HG03196 (cell line): Measurements from ENCODE around the gene ZNF521.

Experiments
- ATAC-seq: cut with Tn5 transposase; IDR thresholded peaks from one replicate; pipeline ENCODE4 v1.9.1; 2021; ENCODE audit not compliant: unreplicated experiment

The ZNF521 gene

DNA sequence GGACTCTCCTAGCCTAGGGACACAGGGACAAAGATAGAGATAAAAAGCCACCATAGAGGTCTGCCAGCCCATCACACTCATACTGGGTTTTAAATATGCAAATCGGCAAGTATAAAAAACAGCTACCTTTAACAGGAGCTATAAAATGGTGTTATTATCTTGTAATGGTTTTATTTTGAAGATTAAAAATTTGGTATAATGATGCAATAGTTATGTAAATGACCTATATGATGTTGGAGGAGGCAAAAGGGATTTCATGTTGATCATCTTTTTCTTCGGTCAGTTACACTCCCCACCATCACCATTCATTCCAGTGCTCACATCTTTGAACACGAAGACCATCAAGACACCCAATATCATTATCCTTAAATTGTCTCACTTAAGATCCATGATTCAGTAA is 11.2 kb downstream of the ZNF521 start:
- ATAC-seq: no peak

DNA sequence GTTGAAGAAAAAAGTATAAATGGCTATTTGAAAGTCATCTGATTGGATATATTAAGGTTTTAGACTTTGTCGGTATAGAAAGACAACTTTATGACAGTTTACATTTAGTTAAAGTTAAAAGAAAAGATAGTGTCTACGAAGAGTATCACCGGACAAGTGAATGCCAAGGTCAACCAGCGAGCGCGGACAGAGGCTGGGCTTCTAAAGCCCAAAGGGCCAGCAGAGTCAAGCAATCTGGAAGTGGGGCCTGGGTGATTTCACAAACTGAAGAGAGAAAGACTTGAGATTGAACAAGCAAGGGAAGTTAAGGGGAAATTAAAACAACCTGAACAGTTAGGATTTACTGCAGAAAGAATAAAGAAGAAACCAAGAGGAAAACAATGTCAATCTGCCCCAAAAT is 16.3 kb downstream of the ZNF521 start:
- ATAC-seq: no peak

DNA sequence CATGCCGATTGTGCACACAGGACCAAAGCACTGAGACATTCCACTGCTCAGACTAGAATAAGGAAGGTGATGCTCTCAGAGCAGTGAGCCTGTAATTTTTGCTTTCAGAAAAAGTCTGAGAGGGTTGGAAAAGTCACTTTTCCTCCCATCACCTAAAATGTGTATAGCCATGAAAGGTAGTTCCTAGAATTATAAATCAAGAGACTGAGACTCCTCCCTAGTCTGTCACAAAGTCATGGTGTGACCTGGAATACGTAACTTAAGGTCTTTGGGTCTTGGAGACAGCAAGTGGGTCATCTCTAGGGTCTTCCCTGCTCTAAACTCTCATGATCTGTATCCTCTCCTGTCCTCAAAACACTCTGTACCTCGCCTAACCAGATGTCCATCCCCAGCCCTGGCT is 16.9 kb downstream of the ZNF521 start:
- ATAC-seq: no peak

DNA sequence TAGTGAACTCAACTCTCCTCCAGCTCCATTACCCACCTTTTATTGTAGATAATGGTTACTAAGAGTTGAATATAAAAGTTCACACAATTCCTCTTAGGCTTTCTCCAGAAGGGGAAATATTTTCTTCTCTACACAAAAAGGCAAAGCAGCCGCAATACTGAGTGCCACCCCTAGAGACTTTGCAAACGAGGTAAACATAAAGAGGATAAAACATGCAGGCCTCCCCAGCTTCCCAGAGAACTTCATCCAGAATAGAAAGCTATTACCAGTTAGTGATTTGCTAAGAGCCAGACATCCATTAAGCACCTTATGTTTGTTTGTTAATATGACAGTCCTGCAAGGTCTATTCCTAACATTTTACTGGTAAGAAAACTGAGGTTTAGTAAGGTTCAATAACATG is 17.4 kb downstream of the ZNF521 start:
- no peak for ATAC-seq

DNA sequence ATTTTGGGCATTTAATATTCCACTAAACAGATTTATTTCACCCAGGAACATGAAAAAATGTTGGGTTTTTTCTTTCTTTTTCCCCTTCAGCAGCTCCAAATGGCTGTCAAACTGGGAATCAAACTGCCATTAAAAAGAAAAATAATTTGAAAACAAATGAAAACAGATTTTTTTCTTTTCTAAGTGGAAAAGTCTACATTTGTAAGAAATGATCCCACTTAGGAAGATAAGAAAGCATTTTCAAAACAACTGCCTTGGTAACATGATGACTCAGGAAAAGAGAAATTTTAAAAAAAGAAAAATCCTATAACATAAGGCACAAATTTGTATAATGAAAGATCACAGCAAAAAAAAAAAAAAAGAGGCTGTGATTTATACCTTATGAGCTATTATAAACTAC is 20.0 kb downstream of the ZNF521 start:
- no peak for ATAC-seq

DNA sequence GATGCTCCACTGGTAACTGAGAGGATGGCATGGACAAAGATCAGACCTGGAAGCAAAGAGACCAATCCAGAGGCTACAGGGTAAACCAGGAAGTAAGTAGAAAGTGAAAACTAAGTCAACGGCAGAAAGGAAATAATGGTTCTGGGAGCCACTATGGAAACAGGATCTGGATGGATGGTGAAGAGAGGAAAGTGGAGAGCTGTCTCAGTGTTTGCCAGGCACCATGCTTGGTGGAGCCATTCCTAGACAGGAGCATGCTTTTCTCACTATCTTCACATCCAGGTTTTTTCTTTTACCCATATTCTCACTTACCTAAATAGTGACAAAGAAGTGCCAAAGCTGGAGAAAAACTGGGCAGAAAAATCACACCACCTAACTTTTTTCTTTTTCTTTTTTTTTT is 22.2 kb downstream of the ZNF521 start:
- no peak for ATAC-seq

DNA sequence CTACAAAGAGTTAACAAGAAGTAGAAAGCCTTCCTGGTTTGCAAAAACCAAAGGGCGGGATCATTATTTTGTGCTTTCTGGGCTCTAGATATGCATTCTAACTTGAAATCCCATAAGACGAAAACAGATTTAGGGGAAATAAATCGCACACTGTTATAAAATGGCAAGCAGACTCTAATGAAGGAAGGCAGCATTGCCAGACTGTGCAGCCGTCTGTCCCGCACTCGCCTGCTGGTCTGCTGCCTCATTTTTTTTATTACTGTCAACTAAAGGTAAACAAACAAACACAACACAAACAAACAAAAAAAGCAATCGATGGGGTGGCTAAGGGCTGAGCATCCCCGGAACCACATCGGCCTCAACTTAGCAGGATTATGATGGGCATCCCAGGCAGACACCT is 24.4 kb downstream of the ZNF521 start:
- ATAC-seq: no peak

DNA sequence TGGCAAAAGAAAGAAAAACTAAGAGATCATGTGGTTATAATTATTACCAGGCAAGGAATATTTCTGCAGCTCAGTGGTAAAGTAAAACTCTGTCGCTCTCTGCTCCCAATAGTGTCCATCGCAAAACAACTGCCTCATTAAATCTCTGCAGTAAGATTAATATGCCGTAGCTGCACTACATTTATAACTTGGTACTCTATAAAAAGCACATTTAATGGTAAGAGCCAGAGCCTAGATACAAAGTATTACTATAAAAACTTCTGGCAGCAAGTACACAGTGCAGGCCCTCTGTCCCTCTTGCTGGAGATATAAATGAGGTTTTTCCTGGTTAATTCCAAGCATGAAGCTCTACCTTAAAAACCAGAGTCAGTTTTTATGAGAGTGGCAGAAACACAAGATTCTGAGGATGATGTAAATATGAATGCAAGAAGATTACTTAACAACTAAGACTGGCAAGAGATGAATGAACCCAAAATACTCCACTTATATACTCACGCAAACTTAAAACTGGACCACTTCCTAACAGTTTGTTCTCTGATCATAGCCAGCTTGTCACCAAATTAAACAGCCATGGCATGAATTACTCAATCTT is 25.5 kb downstream of the ZNF521 start:
- ATAC-seq: no peak

DNA sequence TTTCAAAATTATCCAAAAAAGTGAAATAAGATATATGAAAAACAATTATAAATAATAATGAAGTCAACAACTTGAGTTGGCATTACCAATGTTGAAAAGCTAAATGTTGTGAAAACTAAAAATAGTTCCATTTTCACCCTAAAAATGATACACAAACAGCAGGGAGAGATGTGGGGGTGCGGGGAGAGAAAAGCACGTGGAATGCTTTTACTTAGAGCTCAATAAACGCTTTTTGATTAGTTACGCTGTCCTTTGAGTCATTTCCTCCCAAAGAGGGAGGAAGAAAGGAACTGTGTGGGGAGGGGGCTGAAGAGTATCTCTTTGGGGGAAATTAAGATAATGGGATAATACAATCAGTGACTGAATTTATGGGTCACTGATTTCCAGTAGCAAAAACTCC is 29.2 kb downstream of the ZNF521 start:
- ATAC-seq: no peak

DNA sequence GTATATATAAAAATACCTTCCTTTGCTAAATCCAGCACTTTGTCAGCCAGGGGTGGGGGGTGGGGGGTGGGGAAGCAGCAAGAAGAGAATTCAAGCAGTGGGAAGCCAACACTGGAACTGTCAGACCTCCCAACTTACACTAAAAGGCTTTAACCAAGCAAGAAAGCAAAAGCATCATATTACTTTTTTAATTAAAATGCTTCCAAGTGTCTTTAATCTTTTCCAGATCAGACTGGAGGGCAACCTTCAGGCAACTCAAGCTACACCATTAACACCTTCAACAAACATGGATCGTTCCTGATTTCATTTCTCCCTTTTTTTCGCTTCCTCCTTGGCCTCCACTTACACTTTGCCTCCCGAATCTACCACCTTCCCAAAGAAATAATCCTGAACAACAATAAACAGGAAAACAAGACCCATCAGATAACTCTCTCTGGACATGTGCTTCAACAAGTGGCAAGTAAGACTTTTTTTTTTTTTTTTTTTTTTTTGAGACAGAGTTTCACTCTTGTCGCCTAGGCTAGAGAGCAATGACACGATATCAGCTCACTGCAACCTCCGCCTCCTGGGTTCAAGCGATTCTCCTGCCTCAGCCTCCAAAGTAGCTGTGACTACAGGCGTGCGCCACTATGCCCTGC is 35.5 kb downstream of the ZNF521 start:
- no peak for ATAC-seq

DNA sequence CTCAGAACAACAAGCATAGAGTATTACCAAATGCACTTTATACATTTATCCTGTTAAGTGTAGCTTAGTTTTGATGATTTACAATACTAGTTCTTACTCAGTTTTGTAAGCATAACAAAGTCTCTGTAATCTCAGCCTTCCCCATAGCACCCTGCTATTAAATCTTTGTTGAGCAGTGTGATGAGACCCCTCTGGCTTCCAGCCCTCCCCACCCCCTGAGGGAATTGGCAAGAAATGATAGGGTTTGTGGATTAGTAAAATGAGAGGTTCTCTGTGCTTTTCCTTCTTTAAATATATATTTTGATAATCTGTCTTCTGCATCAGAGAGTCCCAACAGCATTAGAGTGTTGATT is 37.2 kb downstream of the ZNF521 start:
- ATAC-seq: no peak

DNA sequence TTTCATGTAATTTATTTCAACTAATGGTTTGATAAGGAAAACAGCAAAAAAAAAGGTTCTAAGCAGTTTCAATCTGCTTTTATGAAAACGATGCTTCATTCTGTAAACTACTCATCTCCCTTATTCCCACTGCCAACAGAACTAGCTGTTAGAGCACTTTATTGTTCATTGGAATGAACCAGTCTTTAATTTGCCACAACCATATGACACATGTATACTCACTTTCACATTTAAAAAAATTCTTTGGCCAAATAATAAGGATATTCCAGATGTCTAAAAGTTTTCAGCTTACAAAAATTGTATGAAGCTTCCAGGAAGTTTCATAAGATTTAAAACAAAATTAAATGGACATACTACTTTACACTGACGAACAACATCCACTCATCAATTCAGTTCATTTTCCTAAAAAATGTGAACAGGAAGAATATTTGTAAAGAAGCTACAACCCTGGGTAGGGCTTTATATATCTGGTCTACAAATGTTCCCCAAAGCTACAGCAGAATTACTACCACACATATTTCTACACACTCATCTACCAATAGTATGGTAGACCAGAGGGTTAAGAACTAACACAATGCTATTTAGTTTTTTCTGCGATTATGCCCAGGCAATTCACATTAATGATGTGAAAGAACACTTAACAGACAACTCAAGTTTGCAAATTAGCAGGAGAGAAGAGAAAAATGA is 37.7 kb downstream of the ZNF521 start:
- no peak for ATAC-seq

DNA sequence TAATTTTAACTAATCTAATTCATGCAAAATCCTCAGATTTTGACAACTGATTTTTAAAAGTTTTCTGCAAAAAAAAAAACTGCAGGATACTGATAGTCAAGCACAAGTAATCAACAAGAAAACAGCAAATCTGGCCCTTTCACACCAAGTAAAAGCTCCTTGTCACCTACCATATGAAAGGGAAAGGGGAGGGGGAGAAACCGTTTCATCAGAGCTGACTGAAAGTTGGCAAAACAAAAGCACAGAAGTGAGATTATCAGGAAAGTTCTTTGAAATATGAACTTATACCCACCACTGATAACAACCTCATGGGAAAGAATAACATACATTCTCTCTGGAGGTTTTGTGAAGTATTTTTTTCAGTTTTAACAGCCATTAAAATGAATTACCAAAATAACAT is 38.7 kb downstream of the ZNF521 start:
- no peak for ATAC-seq

DNA sequence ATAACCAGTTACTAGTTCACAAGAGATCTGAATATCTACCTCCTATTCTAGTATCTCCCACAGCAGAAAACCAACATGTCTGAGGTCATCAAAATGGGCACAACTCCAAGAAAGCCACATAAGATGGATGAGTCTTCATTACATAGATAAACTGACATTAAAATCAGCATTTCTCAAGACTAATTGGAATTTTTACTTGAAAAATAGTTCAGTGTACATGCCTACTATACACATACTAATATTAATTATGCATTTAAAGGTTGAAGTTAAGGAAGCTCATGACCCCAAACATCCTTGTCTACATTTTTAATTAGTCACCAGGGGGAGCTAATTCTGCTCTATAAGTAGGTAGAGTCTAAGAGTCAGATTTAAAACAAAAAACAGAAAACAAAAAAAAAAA is 41.9 kb downstream of the ZNF521 start:
- ATAC-seq: no peak

DNA sequence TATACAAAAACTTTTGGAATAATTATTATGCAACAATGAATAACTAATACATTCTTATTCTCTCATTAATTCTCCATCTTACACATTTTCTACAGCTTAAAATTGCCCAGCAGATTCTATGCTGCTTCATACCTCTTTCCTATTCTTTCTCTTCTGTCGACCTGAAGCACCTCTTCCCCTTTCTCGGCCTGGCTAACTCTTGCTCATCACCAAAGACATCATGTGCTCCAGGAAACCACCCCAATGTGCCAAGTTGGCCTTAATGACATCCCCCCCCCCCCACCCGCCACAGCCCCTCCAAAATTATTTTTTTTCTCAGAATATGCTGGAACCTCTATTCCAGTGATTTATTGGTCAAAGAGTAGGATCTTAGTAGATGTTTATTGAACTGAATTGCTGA is 43.6 kb downstream of the ZNF521 start:
- ATAC-seq: no peak

DNA sequence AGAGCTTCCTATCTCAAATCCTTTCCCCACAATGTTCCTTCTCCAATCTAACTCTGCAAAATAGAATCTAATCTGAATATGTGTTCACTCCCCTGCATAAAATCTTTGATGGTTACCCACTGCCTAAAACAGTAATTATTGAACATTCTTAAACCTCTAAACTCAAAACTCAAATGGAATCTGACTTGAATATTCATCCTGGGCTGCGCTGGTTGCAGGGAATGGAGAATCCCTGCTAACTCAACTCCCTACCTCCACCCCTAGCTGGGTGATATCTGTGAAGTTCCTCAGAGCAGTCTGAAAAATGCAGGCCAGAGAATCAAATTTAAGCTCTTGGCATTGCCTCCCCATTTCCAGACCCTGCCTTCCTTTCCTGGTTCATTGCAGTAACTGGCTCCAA is 44.8 kb downstream of the ZNF521 start:
- ATAC-seq: no peak

DNA sequence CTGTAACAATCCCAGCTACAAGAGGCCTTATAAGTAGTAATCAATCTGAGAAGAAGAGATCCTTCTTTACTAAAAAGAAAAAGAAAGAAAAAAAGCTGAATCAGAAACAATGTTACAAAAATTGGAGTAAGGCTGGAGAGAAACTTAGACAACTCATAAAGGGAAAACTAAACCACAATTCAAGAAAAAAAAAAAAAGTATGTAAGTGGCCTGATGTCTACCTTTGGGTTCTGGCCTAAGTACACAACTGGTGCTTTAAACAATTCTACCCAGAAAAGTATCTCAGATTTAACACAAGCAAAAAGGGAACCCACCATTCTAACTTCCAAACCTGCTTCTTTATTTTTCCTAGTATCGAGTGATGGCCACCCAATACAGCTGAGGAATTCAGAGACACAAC is 45.3 kb downstream of the ZNF521 start:
- ATAC-seq: no peak

DNA sequence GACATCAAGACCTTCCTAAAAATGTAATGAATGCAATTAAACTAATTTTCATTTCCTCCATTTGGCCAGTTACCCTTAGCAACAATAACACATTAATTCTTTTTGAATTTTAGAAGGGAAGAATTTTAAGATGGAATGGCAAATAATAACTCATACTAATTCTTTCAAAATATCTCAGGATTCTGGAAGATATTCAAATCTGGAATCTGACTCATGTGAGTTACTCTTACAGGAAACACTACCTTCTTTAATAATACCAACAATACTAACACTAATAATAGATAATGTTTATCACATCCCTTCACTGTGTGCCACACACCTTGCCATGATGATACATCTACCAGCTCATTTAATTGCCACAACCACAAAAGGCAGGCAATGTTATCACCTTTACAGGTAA is 46.4 kb downstream of the ZNF521 start:
- ATAC-seq: no peak

DNA sequence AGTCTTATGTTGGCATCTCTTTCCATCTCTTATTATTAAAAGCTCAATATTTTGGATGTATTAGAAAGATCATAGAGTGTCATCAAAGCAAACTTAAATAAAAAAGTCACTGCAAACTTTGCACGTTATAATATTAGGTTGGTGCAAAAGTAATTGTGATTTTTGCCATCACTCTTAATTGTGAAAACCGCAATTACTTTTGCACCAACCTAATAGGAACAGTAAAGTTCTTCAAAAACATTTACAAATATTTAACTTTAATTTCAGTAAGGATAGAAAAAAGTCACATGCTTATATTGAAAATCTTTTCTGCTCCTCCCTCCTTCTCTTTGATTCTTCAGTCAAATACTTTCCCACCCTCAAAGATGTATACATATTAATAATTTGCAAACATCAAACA is 51.5 kb downstream of the ZNF521 start:
- ATAC-seq: no peak

DNA sequence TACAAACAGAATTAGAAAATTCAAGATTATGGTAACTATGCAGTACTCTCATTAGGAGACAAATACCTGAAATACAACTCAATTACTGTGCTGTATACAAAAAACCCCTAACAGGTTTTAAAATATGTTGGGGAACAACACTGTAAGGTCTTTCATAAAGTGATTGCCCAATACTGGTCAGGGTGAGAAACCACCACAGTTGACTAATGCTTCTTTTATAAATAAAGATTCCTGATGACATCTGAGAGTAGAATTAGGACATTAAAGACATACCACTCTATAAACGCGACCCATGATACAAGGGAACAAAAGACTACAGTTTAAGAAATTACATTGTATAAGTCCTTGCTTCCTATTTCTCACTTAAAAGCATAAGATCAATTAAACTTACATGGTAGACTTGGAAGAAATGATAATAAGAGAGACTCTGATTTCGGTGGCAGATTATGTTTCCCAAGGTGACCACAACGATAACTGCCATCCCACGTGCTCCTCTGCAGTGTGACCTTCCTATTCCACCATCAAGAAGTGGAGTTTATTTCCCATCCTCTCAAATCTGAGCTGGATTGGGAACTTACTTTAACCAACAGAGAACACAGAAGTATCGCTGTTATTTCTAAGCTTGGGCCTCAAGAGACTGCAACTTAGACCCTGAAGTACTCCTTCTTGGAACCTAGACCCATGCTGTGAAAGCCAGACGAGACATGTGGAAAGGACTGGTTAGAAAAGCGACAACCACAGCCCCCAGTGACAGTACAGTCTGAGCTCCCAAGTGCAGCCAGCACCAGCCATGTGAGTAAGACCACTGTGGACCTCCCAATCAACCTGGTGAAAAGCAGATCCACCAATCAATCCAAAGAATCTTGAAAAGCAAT is 52.3 kb downstream of the ZNF521 start:
- no peak for ATAC-seq

DNA sequence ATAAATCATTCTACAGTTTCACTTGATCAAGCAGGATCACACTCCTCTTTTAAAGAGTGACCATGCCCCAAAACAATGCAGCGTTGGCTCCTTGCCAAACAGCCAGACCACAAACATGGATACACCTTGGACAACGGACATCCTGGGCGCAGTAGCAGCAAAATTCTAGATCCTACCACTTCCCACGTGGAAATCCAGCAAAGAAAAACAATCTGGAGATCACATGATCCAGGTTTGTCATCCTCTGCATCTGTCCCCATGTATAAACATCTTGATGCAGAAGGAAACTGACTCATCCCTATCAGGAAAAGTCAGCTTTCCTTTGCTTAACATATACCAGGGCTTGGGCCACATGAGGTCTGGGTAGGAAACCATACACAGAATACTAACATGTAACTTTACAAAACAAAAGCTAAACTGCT is 53.1 kb downstream of the ZNF521 start:
- ATAC-seq: no peak

DNA sequence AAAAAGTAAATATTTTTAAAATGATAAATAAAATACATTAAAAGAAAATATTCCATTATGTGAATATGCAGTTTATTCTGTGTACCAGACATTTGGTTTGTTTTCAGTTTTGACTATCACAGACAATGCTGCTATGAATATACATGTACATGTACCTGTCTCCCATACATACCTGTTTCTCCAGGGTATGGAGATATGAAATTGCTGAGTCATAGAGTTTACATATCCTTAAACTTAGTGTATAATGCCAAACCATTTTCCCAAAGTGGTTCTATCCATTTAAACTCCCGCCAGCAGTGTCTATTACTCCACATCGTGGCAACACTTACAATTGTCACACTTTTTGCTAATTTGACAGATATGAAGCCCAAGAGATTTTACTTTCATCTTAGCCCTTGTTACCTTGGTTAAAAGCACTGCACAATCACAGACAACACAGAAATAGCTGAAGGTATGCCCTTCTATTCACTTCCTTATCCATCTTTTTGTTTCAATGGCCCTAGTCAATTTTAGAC is 56.3 kb downstream of the ZNF521 start:
- ATAC-seq: no peak
